ENCODE data around the gene MINDY3.

DNA sequence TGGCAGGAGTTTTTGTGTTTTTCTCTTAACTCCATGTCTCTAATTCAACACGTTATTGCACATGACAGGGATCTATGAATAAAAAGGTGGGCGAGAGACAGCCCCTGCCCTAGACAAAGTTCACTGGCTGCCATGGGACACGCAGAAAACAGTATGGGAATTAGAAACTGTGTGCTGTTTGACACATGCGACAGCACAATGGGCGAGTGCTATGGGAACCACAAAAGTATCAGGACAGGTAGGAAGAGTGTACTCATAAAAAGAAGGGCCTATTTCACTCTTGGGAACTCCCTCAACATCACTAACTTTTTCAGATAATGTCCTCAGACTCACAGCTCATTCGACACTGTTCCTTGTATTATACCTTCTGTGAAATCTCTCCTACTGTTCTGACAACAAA, 45.7 kb downstream of the MINDY3 start:
- TF ChIP-seq, protein P1, sequence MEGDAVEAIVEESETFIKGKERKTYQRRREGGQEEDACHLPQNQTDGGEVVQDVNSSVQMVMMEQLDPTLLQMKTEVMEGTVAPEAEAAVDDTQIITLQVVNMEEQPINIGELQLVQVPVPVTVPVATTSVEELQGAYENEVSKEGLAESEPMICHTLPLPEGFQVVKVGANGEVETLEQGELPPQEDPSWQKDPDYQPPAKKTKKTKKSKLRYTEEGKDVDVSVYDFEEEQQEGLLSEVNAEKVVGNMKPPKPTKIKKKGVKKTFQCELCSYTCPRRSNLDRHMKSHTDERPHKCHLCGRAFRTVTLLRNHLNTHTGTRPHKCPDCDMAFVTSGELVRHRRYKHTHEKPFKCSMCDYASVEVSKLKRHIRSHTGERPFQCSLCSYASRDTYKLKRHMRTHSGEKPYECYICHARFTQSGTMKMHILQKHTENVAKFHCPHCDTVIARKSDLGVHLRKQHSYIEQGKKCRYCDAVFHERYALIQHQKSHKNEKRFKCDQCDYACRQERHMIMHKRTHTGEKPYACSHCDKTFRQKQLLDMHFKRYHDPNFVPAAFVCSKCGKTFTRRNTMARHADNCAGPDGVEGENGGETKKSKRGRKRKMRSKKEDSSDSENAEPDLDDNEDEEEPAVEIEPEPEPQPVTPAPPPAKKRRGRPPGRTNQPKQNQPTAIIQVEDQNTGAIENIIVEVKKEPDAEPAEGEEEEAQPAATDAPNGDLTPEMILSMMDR (IDR thresholded peaks at IDR 0.05; ENCODE audit: low read depth, low read length, poor library complexity, severe bottlenecking) = no peak
- TF ChIP-seq EZH2phosphoT487 (IDR thresholded peaks at IDR 0.05; ENCODE audit: borderline replicate concordance, low read length) = no peak

Measured in DOHH2 (cell line).